ENCODE results near the gene NTRK1. TPM values are rescaled to one million over a fixed set of nuclear protein-coding genes. Genes with fewer than 3 reads are reported as not detected.

Gene NTRK1
- polyA plus RNA-seq, 1 of the 3 experiments (the other 2 are of a cell fraction), result 0.97 TPM

DNA sequence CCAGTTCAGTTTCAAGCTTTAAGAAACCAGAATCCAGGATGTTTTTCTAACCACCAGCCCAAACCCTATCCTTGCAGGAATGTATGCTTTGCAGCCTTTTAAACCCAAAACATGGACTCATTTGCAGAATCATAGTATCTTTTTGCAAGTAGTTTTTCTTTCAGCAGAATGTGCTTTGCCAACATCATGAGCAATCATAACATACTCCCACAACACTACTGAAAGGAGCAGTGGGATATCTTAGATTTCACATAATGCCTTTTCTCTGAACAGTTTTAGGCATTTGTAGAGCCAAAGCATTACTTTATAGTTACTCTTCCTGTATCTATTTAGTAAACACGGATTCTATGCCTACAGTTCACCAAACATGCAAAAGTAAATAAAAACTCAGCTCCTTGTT lies 34.0 kb upstream of the NTRK1 start:
- Histone ChIP-seq H3K9ac (no peak overlapping the region), H3K79me2 (ENCODE audit: insufficient read depth) (no peaks in the 10 kb centered on the region), H3K4me1 (ENCODE audit: control insufficient read depth in 1 of 2, insufficient read depth in 2 of 2, low read depth in 1 of 2, low read length in 1 of 2) (peaks cover 0 to 15% of the 10 kb centered on the region in 2 experiments; a peak in 1 of 4 replicates), H3K9me3 (no peaks in the 10 kb centered on the region), H3K4me3 (ENCODE audit: low read depth in 2 of 2, low read length in 1 of 2) (no peak overlapping the region), H3K36me3 (replicated peaks in 1 of 2; ENCODE audit: control insufficient read depth in 1 of 2, insufficient read depth in 2 of 2, low read length in 1 of 2) (no peaks in the 10 kb centered on the region), H4K20me1 (ENCODE audit: insufficient read depth) (no peaks in the 10 kb centered on the region), H2AFZ (ENCODE audit: low read depth) (no peak overlapping the region), H3K27me3 (ENCODE audit: insufficient read depth) (no peaks in the 10 kb centered on the region), H3K27ac (ENCODE audit: low read depth in 2 of 2, low read length in 1 of 2) (no peak overlapping the region), H3F3A (replicated peaks; ENCODE audit: insufficient read depth) (no peaks in the 10 kb centered on the region), H3K4me2 (no peak overlapping the region), H3K9me2 (no peaks in the 10 kb centered on the region)
- ChIA-PET CTCF (interaction anchor here (0.9 to 2.6 kb wide), 7 partner anchors 8 to 64 kb away, joined by 3 to 14 read pairs (median 3); no protein-coding TSS in a partner anchor), POLR2A (no interaction called here)
- TF ChIP-seq RFX5 (IDR thresholded peaks at IDR 0.05; ENCODE audit: low read length) (no peak), TCF12 (IDR thresholded peaks at IDR 0.05) (no peak), SIN3A (IDR thresholded peaks at IDR 0.05; ENCODE audit: borderline replicate concordance, low read depth, low read length) (no peak), FOSL2 (IDR thresholded peaks at IDR 0.05; ENCODE audit: borderline replicate concordance, low read depth) (no peak), MEF2A (IDR thresholded peaks at IDR 0.05; ENCODE audit: borderline replicate concordance, low read depth) (no peak), SMC3 (IDR thresholded peaks at IDR 0.05; ENCODE audit: low read depth, low read length) (no peak)
- TF ChIP-seq, protein P1, sequence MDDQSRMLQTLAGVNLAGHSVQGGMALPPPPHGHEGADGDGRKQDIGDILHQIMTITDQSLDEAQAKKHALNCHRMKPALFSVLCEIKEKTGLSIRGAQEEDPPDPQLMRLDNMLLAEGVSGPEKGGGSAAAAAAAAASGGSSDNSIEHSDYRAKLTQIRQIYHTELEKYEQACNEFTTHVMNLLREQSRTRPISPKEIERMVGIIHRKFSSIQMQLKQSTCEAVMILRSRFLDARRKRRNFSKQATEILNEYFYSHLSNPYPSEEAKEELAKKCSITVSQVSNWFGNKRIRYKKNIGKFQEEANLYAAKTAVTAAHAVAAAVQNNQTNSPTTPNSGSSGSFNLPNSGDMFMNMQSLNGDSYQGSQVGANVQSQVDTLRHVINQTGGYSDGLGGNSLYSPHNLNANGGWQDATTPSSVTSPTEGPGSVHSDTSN (IDR thresholded peaks at IDR 0.05), result no peak
- no peak for DNase-seq
- WGBS (ENCODE audit: low lambda C conversion rate), result 81% methylated on average over 1 of the region's 1 CpG

DNA sequence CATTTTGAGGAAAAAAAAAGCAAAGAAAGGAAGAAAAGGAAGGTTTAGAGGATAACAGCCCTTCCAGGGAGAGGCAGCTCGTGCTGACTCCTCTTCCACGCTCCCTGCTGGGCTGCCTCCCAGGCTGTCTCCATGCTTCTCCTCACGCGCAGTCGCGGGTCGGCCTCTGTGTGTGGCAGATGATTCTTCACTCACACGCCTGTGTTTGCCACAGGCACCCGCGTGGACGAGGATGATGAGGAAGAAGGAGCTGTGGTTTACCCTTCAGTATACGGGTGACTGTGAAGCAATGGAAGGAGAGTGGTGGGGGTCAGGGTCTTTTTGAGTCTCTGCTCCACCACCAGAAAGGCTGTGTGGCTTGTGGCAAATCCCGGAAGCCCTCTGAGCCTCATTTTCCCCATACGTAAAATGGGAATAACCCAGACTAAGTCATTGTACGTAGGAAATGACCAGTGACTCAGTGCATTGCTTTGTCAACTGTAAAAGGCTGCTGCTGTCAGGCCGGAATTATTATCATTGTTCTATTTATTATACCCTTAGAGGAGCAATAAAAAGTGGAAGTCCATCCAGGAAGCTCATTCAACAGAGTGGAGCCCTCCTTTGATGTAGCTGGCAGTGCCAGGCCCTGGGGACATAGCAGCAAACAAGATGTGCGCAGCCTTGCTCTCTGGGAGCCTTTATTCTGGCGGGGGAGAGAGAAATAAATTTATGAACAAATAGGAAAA lies 32.1 kb upstream of the NTRK1 start:
- ChIA-PET CTCF (interaction anchor here (0.7 to 4.7 kb wide), 7 partner anchors 10 to 139 kb away, joined by 3 to 27 read pairs (median 4); no protein-coding TSS in a partner anchor), POLR2A (interaction anchor here (1.2 kb wide), 1 partner anchor 27 kb away, joined by 3 read pairs; no protein-coding TSS in a partner anchor)
- H3K27ac ChIP-seq (ENCODE audit: low read depth in 2 of 2, low read length in 1 of 2), result no peak overlapping the region
- H3K36me3 ChIP-seq (replicated peaks in 1 of 2; ENCODE audit: control insufficient read depth in 1 of 2, insufficient read depth in 2 of 2, low read length in 1 of 2), result no peaks in the 10 kb centered on the region
- no peaks in the 10 kb centered on the region for H3K27me3 ChIP-seq (ENCODE audit: insufficient read depth)
- no peak overlapping the region for H3K4me3 ChIP-seq (ENCODE audit: low read depth in 2 of 2, low read length in 1 of 2)
- 82% methylated on average over 18 of the region's 18 CpGs for WGBS (ENCODE audit: low lambda C conversion rate)
- no peaks in the 10 kb centered on the region for H3K9me2 ChIP-seq
- no peaks in the 10 kb centered on the region for H3F3A ChIP-seq (replicated peaks; ENCODE audit: insufficient read depth)
- H3K9ac ChIP-seq, result no peak overlapping the region
- H3K4me1 ChIP-seq (ENCODE audit: control insufficient read depth in 1 of 2, insufficient read depth in 2 of 2, low read depth in 1 of 2, low read length in 1 of 2), result peaks cover 0 to 24% of the 10 kb centered on the region in 2 experiments; a peak in 1 of 4 replicates
- H3K4me2 ChIP-seq, result no peak overlapping the region
- no peak for DNase-seq
- H3K9me3 ChIP-seq, result no peaks in the 10 kb centered on the region
- H3K79me2 ChIP-seq (ENCODE audit: insufficient read depth), result no peaks in the 10 kb centered on the region
- no peak overlapping the region for H2AFZ ChIP-seq (ENCODE audit: low read depth)
- no peaks in the 10 kb centered on the region for H4K20me1 ChIP-seq (ENCODE audit: insufficient read depth)
- TF ChIP-seq JUND (IDR thresholded peaks at IDR 0.05) (no peak), GABPA (IDR thresholded peaks at IDR 0.05; ENCODE audit: low read depth) (no peak), MXI1 (IDR thresholded peaks at IDR 0.05; ENCODE audit: low read depth, low read length) (no peak), SMC3 (IDR thresholded peaks at IDR 0.05; ENCODE audit: low read depth, low read length) (no peak), TCF12 (IDR thresholded peaks at IDR 0.05) (no peak), ELF1 (IDR thresholded peaks at IDR 0.05) (no peak), NRF1 (IDR thresholded peaks at IDR 0.05; ENCODE audit: low read depth, low read length) (no peak), POLR2AphosphoS5 (IDR thresholded peaks at IDR 0.05; ENCODE audit: low read depth, low read length) (no peak), RFX5 (IDR thresholded peaks at IDR 0.05; ENCODE audit: low read length) (no peak), RXRA (IDR thresholded peaks at IDR 0.05; ENCODE audit: borderline replicate concordance, low read depth) (no peak), CHD2 (IDR thresholded peaks at IDR 0.05; ENCODE audit: low read length, partially characterized antibody) (no peak), EZH2phosphoT487 (IDR thresholded peaks at IDR 0.05; ENCODE audit: borderline replicate concordance, low read depth) (no peak), FOSL2 (IDR thresholded peaks at IDR 0.05; ENCODE audit: borderline replicate concordance, low read depth) (no peak), TAF1 (IDR thresholded peaks at IDR 0.05; ENCODE audit: borderline replicate concordance, low read depth, low read length) (no peak), EP300 (IDR thresholded peaks at IDR 0.05; ENCODE audit: borderline replicate concordance in 1 of 2, low read depth in 1 of 2, low read length in 1 of 2) (no peak), RAD21 (IDR thresholded peaks at IDR 0.05; ENCODE audit: low read length) (no peak), RCOR1 (IDR thresholded peaks at IDR 0.05; ENCODE audit: low read length) (no peak)
- TF ChIP-seq, protein P1 (IDR thresholded peaks at IDR 0.05), result no peak
- TF ChIP-seq, protein P2, sequence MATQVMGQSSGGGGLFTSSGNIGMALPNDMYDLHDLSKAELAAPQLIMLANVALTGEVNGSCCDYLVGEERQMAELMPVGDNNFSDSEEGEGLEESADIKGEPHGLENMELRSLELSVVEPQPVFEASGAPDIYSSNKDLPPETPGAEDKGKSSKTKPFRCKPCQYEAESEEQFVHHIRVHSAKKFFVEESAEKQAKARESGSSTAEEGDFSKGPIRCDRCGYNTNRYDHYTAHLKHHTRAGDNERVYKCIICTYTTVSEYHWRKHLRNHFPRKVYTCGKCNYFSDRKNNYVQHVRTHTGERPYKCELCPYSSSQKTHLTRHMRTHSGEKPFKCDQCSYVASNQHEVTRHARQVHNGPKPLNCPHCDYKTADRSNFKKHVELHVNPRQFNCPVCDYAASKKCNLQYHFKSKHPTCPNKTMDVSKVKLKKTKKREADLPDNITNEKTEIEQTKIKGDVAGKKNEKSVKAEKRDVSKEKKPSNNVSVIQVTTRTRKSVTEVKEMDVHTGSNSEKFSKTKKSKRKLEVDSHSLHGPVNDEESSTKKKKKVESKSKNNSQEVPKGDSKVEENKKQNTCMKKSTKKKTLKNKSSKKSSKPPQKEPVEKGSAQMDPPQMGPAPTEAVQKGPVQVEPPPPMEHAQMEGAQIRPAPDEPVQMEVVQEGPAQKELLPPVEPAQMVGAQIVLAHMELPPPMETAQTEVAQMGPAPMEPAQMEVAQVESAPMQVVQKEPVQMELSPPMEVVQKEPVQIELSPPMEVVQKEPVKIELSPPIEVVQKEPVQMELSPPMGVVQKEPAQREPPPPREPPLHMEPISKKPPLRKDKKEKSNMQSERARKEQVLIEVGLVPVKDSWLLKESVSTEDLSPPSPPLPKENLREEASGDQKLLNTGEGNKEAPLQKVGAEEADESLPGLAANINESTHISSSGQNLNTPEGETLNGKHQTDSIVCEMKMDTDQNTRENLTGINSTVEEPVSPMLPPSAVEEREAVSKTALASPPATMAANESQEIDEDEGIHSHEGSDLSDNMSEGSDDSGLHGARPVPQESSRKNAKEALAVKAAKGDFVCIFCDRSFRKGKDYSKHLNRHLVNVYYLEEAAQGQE (IDR thresholded peaks at IDR 0.05; ENCODE audit: low read depth, low read length), result no peak
